ENCODE measurements around the gene TTPAL.
"Not testable (repeated sequence)": the region's sequence is repeated elsewhere in the genome, so short reads cannot be mapped to it uniquely, and the experiment has no call there.

TTPAL gene

GRCh38 chr20:44468044-44468782 is 7.5 kb upstream of the TTPAL start:
- DNase-seq = no peak

GRCh38 chr20:44470327-44470726 is 5.3 kb upstream of the TTPAL start:
- DNase-seq = no peak

- no peak for DNase-seq
Observed at GRCh38 chr20:44471481-44471882, 4.2 kb upstream of the TTPAL start.

- DNase-seq = not testable (repeated sequence)
Observed at GRCh38 chr20:44472283-44472682, 3.4 kb upstream of the TTPAL start.

GRCh38 chr20:44475372-44475693 is 341 bp upstream of the TTPAL start:
- DNase-seq = no peak

GRCh38 chr20:44477151-44477550 is 1.5 kb downstream of the TTPAL start:
- DNase-seq = no peak

- DNase-seq = no peak
Observed at GRCh38 chr20:44478206-44478605, 2.5 kb downstream of the TTPAL start.

GRCh38 chr20:44479643-44480042 is 4.0 kb downstream of the TTPAL start:
- no peak for DNase-seq

- no peak for DNase-seq
Observed at GRCh38 chr20:44480097-44480496, 4.4 kb downstream of the TTPAL start.

- DNase-seq = peak in 1 of 2 experiments; percentile 35
Observed at GRCh38 chr20:44481719-44482416, 6.2 kb downstream of the TTPAL start.

GRCh38 chr20:44483112-44483511 is 7.4 kb downstream of the TTPAL start:
- no peak for DNase-seq

GRCh38 chr20:44485078-44485829 is 9.6 kb downstream of the TTPAL start:
- no peak for DNase-seq

GRCh38 chr20:44485830-44486198 is 10.1 kb downstream of the TTPAL start:
- no peak for DNase-seq

GRCh38 chr20:44488551-44488950 is 12.9 kb downstream of the TTPAL start:
- DNase-seq = no peak

- no peak for DNase-seq
Observed at GRCh38 chr20:44489223-44489622, 13.5 kb downstream of the TTPAL start.

GRCh38 chr20:44489931-44490330 is 14.3 kb downstream of the TTPAL start:
- no peak for DNase-seq

GRCh38 chr20:44491635-44492395 is 16.1 kb downstream of the TTPAL start:
- no peak for DNase-seq

GRCh38 chr20:44494266-44494665 is 18.6 kb downstream of the TTPAL start:
- DNase-seq = no peak

GRCh38 chr20:44494681-44495080 is 19.0 kb downstream of the TTPAL start:
- DNase-seq = no peak

GRCh38 chr20:44495257-44495656 is 19.6 kb downstream of the TTPAL start:
- DNase-seq = peak; percentile 91 to 92

GRCh38 chr20:44495802-44496481 is 20.3 kb downstream of the TTPAL start:
- no peak for DNase-seq

- DNase-seq = no peak
Observed at GRCh38 chr20:44496976-44497375, 21.3 kb downstream of the TTPAL start.

GRCh38 chr20:44497761-44498160 is 22.1 kb downstream of the TTPAL start:
- DNase-seq = no peak

Data from AML-193 (cell line).